ENCODE results near the gene OTOGL. TPM values are rescaled to one million over a fixed set of nuclear protein-coding genes. Genes with fewer than 3 reads are reported as not detected.

OTOGL gene
- total and polyA plus RNA-seq, 2 donors from 2014 or later = 0.47 to 0.80 TPM

DNA sequence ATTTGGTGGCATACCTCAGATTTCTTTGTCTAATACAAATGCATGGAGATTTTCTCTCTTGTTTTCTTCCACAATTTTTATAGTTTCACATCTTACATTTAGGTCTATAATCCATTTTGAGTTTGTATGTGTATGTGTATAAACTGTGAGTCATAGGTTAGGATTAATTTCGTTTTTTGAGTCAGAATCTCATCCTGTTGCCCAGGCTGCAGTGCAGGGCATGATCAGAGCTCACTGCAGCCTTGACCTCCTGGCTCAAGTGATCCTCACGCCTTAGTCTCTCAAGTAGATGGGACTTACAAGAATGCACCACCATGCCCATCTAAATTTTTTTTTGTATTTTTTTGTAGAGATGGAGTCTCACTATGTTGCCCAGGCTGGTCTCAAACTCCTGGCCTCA, 71.6 kb downstream of the OTOGL start:
- Histone ChIP-seq H3K27ac (ENCODE audit: low read depth in 2 of 2, low read length in 2 of 2) (no peak overlapping the region), H3K4me3 (ENCODE audit: low read length in 3 of 3) (no peak overlapping the region), H3K27me3 (ENCODE audit: control insufficient read depth, insufficient read depth, low read length) (no peaks in the 10 kb centered on the region), H3K36me3 (ENCODE audit: control insufficient read depth in 2 of 3, insufficient read depth in 3 of 3, low read length in 3 of 3) (no peaks in the 10 kb centered on the region), H3K9me3 (ENCODE audit: control insufficient read depth in 2 of 3, insufficient read depth in 1 of 3, low read length in 3 of 3) (no peaks in the 10 kb centered on the region), H3K4me1 (ENCODE audit: control insufficient read depth in 2 of 3, insufficient read depth in 2 of 3, low read depth in 1 of 3, low read length in 3 of 3) (no peaks in the 10 kb centered on the region), H3K9ac (ENCODE audit: low read length in 3 of 3) (no peak overlapping the region)
- DNase-seq (no peak), FAIRE-seq (no peak)
- TF ChIP-seq, protein P1, sequence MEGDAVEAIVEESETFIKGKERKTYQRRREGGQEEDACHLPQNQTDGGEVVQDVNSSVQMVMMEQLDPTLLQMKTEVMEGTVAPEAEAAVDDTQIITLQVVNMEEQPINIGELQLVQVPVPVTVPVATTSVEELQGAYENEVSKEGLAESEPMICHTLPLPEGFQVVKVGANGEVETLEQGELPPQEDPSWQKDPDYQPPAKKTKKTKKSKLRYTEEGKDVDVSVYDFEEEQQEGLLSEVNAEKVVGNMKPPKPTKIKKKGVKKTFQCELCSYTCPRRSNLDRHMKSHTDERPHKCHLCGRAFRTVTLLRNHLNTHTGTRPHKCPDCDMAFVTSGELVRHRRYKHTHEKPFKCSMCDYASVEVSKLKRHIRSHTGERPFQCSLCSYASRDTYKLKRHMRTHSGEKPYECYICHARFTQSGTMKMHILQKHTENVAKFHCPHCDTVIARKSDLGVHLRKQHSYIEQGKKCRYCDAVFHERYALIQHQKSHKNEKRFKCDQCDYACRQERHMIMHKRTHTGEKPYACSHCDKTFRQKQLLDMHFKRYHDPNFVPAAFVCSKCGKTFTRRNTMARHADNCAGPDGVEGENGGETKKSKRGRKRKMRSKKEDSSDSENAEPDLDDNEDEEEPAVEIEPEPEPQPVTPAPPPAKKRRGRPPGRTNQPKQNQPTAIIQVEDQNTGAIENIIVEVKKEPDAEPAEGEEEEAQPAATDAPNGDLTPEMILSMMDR (IDR thresholded peaks at IDR 0.05; ENCODE audit: borderline replicate concordance, extremely low read depth, insufficient read depth) = no peak
- intact Hi-C loops (cut with DNase I) = no loop called here

DNA sequence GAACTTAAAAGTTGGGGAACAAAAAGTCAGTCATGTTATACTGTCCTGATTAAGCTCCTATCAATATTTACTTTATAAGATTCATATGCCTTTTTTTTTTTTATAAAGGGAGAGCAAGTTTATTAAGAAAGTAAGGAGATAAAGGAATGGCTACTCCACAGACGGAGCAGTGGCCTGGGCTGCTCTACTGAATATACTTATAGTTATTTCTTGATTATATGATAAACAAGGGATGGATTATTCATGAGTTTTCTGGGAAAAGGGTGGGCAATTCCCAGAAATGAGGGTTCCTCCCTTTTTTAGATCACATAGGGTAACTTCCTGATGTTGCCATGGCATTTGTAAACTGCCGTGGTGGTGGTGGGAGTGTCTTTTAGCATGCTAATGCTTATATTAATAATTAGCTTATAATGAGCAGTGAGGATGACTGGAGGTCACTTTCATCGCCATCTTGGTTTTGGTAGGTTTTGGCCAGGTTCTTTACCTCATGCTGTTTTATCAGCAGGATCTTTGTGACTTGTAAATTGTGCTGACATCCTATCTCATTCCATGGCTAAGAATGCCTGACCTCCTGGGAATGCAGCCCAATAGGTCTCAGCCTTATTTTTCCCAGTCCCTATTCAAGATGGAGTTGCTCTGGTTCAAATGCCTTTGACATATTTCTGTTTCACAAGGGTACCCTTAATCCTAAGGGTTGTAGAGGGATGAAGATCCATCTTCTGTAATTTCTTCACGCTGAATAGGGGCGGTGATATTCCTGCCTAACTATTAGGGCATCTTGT, 73.9 kb downstream of the OTOGL start:
- FAIRE-seq = no peak
- Histone ChIP-seq H3K4me3 (ENCODE audit: low read length in 3 of 3) (no peak overlapping the region), H3K27ac (ENCODE audit: low read depth in 2 of 2, low read length in 2 of 2) (no peak overlapping the region), H3K4me1 (ENCODE audit: control insufficient read depth in 2 of 3, insufficient read depth in 2 of 3, low read depth in 1 of 3, low read length in 3 of 3) (no peaks in the 10 kb centered on the region), H3K36me3 (ENCODE audit: control insufficient read depth in 2 of 3, insufficient read depth in 3 of 3, low read length in 3 of 3) (no peaks in the 10 kb centered on the region), H3K27me3 (ENCODE audit: control insufficient read depth, insufficient read depth, low read length) (no peaks in the 10 kb centered on the region), H3K9me3 (ENCODE audit: control insufficient read depth in 2 of 3, insufficient read depth in 1 of 3, low read length in 3 of 3) (no peaks in the 10 kb centered on the region), H3K9ac (ENCODE audit: low read length in 3 of 3) (no peak overlapping the region)
- intact Hi-C loops (cut with DNase I) = no loop called here
- TF ChIP-seq, protein P1 (IDR thresholded peaks at IDR 0.05; ENCODE audit: borderline replicate concordance, extremely low read depth, insufficient read depth) = no peak
- DNase-seq = no peak

DNA sequence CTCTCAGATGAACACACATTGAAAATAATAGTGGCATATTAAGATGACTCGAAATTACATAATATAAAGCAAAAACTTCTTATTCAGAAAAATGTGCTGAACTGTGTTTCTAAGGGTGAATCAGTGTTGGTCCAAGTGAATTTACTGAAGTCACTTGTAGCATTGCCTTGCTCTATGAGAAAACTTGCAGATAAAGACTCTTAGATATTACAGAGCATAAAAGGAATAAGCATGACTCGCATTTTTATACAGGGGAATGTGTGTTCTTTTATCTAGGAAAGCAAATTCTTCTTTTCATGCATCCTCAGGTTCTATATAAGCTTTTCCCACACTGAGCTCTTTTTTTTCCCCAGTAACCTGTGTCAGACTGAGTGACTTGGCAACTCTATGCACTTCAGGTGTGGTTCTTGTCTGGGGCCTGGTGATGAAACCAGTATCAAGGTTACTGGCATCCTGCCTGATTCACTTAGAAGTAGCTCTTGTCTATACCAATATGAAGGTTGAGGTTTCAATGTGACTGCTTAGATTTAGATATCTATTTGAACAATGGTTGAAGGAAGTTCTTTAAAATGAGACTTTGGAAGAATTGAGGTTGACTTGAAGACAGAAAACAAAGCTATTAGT, 76.1 kb downstream of the OTOGL start:
- Histone ChIP-seq H3K27ac (ENCODE audit: low read depth in 2 of 2, low read length in 2 of 2) (no peak overlapping the region), H3K36me3 (ENCODE audit: control insufficient read depth in 2 of 3, insufficient read depth in 3 of 3, low read length in 3 of 3) (no peaks in the 10 kb centered on the region), H3K27me3 (ENCODE audit: control insufficient read depth, insufficient read depth, low read length) (no peaks in the 10 kb centered on the region), H3K9me3 (ENCODE audit: control insufficient read depth in 2 of 3, insufficient read depth in 1 of 3, low read length in 3 of 3) (no peaks in the 10 kb centered on the region), H3K4me1 (ENCODE audit: control insufficient read depth in 2 of 3, insufficient read depth in 2 of 3, low read depth in 1 of 3, low read length in 3 of 3) (no peaks in the 10 kb centered on the region), H3K4me3 (ENCODE audit: low read length in 3 of 3) (no peak overlapping the region), H3K9ac (ENCODE audit: low read length in 3 of 3) (no peak overlapping the region)
- DNase-seq = no peak
- TF ChIP-seq, protein P1 (IDR thresholded peaks at IDR 0.05; ENCODE audit: borderline replicate concordance, extremely low read depth, insufficient read depth) = no peak
- FAIRE-seq = no peak
- intact Hi-C loops (cut with DNase I) = no loop called here

Measured in kidney (tissue), 14 donors.